CD4-positive, alpha-beta T cell treated with Interleukin-4 for 1 hour (primary cell): ENCODE data around the gene XKR7.

ENCODE experiments used
- DNase-seq, 2 donors: peaks; one replicate each; pipeline ENCODE4 v3.0.0-alpha.2; 2020 to 2022

The XKR7 gene

DNA sequence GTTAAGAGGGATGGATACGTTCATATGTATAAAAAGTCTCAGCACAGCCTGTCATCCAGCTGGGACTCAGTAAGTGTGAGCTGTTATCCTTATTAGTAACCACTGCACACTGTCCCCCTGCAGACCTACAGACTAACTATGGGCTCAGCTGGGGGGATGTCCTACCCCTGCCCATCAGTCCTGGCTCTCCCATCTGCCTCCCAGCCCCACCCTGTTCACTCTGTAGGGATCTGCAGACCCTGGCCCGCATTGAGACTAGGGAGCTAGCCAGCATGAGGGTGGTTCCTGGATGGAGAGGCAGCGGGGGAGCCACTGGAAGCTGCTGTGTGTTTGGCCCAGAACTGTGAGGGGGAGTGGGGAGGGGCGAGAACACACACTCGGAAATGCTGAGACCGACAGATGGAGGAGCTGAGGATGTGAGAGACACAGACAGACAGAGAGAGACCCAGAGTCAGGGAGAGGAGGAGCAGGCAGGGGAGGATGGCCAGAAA lies 17.1 kb downstream of the XKR7 start:
- no peak for DNase-seq

DNA sequence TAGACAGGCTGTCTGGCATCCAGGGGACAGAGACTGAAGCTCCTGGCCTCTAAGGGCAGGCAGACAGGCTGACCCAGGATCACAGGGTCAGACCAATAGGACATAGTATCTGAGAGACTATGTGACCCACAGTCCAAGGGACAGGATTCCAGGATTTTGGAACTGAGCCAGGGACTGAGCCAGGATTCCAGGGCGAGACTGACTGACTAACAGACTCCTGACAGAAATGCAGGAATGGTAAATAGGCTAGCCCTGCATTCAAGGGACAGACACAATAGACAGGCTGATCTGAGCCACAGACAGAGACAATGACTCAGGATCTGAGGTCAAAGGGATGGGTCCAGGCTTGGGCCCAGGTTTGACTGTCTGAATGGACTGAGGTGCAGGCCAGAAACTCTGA lies 19.8 kb downstream of the XKR7 start:
- DNase-seq: no peak

DNA sequence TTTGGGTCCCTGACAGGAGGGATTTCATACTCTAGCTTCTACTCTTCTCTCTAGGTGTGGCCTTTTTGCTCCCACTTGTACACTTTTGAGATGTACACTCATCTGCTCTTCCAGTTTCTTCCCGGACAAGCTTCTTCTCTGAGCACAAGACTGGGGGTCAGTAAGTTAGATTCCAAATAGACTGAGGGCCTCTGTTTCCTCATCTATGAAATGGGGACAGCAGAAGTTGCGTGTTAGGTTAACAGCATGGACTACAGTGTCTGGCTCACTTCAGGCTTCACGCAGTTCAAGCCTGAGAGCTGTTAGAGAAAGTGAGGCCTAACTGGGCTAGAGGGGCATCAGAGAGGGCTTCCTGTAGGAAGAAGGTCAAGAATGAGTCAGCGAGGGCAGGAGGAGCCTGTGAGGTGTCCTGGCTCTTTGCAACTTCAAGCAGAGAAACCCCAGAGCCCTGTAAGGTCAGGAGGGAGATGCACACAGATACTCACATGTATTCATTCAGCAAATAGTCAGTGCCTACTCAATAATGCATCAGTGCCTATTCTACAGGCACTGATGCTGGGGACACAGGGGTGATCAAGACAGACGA lies 20.6 kb downstream of the XKR7 start:
- DNase-seq: no peak

DNA sequence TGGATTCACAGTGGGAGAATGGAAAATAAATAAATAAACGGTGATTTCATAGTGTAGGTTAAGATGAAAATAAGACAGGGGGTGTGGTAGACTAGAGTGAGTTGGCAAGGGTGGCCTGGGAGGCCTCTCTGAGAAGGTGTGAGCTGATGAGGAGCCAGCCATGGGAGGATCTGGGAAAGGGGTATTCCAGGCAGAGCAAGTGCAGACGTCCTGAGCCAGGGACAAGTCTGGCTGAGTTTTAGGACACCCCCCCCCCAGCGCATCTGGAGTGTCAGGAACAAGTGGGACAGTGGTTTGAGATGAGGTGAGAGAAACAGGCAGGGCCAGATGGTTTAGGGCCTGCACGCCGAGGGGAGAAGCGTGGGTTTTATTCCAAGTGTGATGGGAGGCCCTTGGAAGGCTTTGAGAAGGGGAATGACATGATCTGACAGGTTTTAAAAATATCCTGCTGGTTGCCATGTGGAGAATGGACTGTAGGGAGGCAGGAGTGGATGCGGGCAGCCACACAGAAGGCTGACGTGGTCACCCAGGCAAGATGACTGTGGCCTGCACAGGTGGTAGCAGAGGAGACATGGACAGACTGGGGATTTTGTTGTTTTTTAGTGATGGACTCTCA lies 21.2 kb downstream of the XKR7 start:
- DNase-seq: no peak

DNA sequence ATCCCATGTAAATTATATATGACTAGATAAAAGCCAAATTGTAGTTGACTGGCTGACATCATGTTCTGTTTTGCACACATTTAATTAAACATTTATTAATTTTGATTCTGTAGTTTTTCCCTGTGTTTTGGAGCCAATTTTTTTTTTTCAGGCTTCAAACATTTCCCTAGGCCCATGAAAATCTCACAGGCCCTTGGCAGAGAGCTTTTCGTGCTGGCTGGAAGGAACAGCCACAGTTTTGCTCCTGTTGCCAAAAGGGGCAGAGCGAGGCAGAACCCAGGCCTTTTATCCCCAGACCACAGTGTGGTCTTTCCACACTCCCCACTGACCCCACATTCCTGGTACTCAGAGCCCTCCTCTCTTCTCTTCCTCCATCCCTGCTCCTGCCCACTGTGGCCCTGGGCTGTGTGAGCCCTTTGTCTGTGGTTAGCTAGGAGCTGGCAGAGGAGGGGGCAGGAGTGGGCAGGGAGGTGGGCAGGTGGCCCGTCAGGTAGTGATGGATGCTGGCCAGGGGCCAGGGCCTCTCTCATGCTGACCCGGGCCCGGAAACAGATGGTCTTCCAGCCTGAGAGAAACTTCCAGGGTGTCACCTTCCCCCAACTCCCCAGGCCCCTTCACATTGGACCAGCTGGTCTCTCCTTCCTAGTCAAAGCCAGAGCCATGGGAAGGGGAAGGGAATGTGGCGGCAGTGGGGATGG lies 22.8 kb downstream of the XKR7 start:
- no peak for DNase-seq

DNA sequence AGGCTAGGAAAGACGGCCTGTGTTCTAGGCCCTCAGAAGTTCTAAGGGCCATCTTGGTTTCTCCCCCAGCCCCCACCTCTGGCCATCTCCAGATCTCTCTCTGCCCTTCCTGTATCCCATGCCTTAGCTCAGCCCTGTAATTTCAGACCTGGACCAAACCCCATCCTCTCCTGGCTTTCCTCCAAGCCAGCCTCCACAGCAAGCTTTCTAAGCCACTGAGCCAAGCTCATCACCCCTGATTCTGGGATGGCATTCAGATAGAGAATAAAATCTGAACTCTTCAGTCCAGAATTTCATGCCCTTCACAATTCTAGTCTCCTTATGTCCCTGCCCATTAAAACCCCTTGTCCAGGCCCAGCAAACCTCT lies 23.4 kb downstream of the XKR7 start:
- no peak for DNase-seq

DNA sequence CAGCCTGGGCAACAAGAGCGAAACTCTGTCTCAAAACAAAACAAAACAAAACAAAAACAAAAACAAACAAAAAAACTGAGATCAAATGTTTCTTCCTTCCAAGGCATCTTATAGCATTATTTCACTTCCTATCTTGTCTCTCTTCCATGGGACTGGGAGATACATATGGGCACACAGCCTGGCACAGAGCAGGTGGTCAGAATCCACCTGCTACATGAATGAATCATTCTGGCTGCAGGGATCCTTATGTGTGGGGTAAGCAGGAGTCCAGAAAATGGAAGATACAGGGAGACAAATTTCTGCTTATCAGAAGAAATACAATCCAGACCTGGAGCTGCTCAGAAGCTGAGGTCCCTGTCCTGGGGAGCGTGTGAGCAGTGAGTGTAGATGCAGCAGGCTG lies 24.1 kb downstream of the XKR7 start:
- DNase-seq: no peak

DNA sequence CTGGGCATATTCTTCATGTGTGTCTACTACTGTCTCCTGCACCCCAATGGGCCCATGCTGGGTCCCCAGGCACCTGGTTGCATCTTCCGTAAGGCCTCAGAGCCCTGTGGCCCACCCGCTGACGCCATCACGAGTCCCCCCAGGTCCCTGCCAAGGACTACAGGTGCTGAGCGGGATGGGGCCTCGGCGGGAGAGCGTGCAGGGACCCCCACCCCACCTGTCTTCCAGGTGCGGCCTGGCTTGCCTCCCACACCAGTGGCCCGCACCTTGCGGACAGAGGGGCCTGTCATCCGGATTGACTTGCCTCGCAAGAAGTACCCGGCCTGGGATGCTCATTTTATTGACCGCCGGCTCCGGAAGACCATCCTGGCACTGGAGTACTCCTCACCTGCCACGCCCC lies 29.0 kb downstream of the XKR7 start:
- DNase-seq: no peak

DNA sequence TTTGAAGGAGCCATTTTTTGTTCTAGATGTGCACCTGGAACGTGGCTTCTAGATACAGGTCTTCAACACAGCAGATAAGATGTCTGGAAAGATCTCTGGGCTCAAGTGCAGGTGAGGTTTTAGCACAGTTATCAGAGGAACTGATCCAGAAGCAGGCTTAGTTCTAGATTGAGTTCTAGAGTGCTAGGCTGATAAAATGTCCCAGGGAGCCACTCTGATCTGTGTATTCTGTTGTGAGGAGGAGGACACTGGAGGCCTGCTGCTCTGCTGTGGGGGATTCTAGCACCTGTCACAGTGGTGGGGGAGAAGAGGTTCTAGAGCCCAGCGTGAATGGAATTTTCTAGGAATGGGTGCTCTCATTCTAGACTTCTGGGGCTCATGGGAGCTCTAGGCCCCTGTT lies 30.3 kb downstream of the XKR7 start:
- DNase-seq: no peak

DNA sequence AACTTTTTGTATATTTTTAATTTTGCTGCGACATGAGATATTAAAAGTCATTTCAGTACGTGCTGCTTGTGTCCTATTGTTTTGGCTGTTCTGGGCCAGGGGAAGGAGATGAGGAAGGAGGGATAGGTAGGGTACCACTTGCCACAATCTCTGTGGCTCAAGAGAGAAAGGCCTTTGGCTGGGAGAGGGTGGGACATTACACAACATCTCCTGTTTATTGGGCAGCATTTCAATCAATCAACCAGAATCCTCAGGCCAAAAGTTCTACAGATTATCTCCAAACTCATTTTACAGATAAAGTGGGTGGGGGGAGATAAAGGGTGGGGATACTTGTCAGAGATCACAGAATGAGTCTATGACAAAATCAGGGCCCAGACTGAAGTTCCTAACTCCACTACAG lies 35.4 kb downstream of the XKR7 start:
- no peak for DNase-seq

DNA sequence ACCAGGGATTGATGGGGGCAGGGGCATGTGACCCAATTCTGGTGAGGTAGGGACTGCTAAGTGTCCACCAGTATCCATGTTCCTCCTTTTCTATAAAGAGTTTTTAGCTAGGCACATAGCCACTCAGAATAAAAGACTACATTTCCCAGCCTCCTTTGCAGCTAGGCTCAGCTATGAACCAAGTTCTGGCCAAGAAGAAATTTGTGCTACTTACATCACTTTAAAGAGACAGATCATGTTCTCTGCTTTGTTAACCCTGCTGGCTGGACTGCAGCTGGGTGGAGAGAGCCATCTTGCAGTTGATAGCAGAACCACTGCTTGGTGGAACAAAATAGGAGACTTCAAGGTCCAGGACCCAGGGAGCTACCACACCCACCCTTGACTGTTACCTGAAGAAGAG lies 37.0 kb downstream of the XKR7 start:
- no peak for DNase-seq

DNA sequence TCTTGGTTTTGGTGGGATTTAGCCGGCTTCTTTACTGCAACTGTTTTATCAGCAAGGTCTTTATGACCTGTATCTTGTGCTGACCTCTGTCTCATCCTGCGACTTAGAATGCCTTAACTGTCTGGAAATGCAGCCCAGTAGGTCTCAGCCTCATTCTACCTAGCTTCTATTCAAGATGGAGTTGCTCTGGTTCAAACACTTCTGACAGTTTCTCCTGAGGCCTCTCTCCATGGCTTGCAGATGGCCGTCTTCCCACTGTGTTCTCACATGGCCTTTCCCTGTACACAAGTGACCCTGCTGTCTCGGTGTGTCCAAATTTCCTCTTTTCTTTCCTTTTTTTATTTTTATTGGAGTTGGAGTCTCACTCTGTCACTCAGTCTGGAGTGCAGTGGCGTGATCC lies 38.1 kb downstream of the XKR7 start:
- DNase-seq: no peak

DNA sequence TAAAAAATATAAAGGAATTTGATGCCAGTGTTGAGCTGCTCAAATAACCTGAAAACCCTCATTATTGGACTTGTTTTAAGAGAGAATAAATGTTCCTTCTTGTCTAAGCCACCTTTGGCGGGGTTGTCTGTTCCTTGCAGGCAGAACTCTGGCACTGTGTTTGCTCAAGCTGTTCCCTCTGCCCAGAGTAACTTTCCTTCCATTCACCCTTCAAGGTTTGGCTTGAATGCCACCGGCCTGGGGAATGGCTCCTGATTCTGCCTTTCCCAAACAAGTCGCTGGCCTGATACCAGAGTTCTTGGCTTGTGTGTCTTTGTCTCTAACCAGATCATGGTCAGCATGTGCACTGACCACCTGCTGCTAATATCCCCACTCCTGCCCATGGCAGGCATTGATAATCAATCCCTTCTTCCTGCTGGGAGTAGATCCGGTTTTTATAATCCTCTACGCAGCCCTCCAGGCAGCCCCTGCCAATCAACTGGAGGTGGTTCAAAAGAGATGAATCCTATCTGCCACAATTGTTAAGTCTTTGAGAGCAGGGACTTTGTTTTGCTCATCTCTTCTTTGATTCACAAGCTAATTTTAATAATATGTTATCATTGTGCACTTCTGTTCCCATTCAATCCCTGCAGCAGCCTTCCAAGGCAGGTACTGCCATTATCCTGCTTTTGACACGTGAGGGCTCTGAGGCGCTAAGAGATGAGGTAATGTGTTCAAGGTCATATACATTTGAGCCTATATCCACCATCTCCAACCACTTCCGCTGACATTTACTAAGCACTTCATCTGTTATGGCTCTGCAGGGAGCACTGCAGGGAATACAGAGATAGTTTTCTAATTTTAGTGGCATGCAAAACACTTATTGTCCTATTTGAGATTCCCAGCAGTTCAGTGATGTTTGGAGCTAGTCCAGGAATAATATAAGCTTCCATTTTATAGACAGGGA lies 39.2 kb downstream of the XKR7 start:
- DNase-seq: no peak

DNA sequence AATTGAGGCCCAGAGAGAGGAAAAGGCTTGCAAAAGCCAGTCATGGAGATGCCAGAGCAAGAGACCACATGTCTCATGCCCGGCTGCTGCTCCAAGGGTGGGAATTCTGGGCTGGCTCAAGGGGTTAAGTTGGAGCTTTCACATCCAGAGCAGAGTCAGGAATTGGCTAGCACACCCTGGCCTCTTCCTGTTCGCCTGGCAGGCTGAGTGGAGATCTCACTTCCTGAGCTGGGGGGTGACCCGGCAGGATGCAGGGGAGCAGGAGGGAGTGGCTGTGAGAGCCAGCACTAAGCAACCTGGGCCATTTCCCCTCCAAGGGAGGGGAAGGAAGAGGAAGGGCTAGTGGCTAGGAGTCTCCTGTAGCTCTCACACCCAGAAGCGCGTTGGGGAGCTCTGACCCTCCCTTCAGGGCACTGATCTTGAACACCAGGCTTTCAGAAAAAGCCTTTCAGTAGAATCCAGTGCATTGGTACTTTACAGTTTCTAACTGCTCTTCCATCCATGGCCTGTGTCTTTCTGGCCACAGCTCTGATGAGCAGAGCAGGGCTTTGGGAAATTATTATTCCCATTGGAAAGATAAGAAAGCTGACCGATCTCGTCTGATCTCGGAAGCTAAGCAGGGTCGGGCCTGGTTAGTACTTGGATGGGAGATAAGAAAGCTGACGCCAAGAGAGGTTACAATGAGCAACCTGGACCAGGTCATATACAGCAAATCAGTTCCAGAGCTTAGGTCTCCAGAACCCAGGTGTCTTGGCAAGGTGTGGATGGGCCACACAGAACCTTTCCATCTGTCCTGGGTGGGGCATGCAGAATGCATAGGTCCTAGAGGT lies 40.1 kb downstream of the XKR7 start:
- DNase-seq: no peak

DNA sequence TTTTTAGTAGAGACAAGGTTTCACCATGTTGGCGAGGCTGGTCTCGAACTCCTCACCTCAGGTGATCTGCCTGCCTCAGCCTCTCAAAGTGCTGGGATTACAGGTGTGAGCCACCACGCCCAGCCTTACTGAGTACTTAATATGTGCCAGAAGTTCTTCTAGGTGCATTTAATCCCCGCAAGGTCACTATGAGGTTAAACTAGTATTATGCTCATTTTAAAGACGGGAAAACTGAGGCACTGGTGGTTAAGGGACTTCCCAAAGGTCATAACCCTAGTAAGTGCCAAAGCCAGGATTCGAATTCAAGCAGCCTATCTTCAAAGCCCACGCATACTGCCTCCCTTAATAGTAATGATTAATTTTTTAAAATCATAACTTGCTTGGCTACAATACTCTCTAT lies 41.6 kb downstream of the XKR7 start:
- DNase-seq: no peak

DNA sequence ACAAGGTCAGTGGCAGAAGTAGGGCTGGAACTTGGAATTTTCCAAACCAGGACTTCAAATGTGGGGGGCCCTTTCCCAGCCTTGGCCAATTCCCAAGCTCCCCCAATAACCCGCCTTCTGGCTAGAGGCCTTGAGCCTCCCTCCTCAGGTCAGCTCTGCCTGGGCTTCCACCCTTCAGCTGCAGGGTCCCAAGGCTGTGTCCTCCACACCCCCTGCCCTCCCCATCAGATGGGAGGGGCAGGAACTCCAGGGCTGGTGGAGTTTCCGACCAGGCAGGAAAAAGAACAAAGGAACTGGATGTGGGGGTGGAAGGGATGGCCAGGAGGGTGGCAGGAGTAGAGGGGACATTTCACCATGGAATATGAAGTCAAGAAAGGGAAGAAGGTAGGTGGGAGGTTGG lies 42.1 kb downstream of the XKR7 start, which contains the start of gene CCM2L:
Gene CCM2L (plus strand): TSS at position 338 of the 400 bp plus-strand sequence. CDS start 17 bp downstream, at position 355.
- no peak for DNase-seq

DNA sequence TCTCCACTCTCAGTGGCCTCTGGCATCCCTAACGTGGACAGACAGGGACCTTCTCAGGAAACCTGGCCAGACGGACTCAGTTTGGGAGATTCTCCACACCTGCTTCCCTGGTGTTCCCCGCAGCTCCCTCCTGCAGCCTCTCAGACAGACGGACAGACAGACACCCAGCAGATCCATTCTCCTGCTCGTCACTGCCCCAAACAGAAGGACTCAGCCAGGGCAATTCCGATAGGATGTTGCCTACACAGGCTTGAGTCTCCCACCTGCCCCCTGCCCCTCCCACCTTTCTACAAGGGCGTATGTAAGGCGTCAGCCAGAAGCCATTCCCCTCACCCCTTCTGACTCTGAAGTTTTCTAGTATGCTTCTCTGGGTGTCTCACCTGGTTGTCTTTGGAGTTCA lies 42.7 kb downstream of the XKR7 start:
- no peak for DNase-seq

DNA sequence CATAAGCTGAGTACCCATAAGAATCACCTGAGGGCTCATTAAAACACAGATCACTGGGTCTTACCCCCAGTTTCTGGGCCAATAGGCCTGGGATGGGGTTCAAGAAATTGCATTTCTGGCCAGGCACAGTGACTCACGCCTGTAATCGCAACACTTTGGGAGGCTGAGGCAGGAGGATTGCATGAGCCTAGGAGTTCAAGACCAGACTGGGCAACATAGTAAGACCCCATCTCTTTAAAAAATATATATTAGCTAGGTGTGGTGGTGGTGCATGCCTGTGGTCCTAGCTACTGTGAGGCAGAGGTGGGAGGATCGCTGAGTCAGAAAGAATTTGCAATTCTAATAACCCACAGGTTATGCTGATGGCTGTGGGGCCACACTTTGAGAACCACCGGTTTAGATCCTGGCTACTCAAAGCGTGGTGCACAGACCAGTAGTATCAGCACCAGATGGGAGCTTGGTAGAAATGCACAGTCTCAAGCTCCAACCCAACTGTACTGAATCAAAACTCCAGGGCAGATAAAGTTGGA lies 44.3 kb downstream of the XKR7 start:
- no peak for DNase-seq

DNA sequence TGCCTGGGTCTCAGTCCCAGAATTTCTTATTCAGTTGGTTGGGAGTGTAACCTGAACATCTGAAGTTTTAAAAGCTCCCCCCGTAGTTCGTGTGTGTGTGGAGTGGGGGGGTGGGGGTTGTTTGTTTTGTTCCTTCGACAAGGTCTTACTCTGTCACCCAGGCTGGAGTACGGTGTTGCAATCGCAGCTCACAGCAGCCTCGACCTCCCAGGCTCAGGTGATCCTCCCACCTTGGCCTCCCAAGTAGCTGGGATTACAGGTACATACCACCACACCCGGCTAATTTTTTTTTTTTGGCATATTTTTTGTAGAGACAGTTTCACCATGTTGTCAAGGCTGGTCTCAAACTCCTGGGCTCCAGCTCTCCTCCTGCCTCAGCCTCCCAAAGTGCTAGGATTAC lies 45.4 kb downstream of the XKR7 start:
- no peak for DNase-seq

DNA sequence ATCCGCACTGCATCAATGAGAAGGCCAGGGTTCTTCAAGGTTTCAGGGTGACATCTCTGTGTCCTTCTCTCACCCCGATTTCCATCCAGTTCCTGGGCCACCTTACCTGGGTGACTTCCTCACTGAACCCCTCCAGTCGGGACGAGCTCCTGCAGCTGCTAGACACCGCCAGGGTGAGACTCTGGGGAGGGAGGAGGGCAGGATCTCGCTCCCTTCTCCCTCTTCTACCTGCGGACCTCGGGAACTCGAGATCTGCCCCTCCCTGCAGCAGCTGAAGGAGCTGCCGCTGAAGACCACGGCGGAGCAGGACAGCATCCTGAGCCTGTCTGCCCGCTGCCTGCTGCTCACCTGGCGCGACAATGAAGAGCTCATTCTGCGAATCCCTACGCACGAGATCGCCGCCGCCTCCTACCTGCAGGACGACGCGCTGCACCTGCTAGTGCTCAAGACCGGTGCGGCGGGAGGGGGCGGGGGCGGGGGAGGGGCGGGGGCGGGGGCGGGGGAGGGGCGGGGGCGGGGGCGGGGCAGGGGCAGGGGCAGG lies 49.8 kb downstream of the XKR7 start:
- peak; percentile 56 to 64 for DNase-seq

DNA sequence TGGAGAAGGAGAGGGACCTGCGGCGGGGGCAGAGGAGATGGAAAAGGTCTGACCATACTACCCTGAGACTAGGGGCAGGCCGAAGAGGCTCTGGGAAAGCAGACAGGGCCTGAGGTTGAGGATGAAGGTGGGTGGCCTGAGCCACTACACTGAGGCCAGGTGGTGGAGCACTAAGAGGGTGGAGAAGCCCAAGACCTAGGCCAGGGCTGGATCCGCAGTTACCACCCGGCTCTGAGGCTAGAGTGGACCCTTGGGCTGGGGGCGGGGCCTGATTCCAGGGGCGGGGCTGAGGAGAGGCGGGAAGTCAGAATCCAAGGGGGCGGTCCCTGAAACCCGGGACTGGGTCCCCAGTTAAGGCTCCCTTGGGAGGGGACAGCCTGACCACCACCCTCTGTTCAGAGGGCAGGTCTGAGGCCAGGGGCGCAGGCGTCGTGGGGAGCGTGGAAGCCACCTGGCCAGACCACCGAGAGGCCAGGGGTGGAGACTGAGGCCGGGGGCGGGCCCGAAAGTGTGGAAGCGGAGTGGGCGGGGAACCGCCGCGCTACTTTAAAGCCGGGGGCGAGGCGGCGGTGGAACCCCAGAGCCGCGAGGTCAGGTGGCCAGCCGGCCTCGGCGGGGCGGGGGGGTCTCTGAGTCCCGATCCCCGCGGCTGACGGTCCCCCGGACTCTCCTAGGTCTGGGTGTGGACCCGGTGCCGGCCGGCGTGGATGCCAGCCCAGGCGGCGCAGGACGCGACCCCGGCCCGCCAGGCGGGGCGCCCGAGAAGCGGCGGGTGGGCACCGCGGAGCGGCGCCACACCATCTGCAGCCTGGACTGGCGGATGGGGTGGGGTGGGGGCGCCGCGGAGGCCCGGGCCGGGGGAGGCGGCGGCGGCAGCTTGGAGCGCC lies 50.6 kb downstream of the XKR7 start:
- DNase-seq: peak; percentile 41 to 46
